Adipose tissue (tissue), 3 donors: Measurements from ENCODE around the gene EXOSC10. TPM values are rescaled to one million over a fixed set of nuclear protein-coding genes. Genes with fewer than 3 reads are reported as not detected.

ENCODE experiments used
- H3K27ac ChIP-seq: one replicate; pipeline ENCODE4 v1.5.1; 2013; ENCODE audit warnings: low read depth, low read length
- WGBS, 3 donors: extraction: QIAGEN DNeasy Blood & Tissue Kit; methylation state at CpG; one replicate each; pipeline ENCODE4 v1.1.7; 2013; 5-methylcytosine and 5-hydroxymethylcytosine counted together
- polyA plus RNA-seq, 3 donors: library from polyadenylated mRNA; stranded (reverse); fragments of 200-250 nt; gene quantifications; one replicate each; pipeline ENCODE4 v1.2.3, GENCODE V29; 2013
- donor health status: healthy with polysubstance abuse.
- donor health status: Bipolar disorder and iron deficiency.
- donor health status: healthy.

The EXOSC10 gene
- 10 to 100 TPM; 21.2 to 31.6 (median 25.1) TPM for polyA plus RNA-seq

- no peak within 1 kb of the TSS for H3K27ac ChIP-seq
- 0 to 1% (median 1%) methylated on average over 70 to 78 of the region's 78 CpGs for WGBS, 3 donors
These were observed at the start of gene EXOSC10 for GRCh38 chr1:11099310-11100148. Gene EXOSC10, minus strand, starts transcription at chr1:11099869. Its CDS starts 38 bp downstream, at chr1:11099831.

DNA sequence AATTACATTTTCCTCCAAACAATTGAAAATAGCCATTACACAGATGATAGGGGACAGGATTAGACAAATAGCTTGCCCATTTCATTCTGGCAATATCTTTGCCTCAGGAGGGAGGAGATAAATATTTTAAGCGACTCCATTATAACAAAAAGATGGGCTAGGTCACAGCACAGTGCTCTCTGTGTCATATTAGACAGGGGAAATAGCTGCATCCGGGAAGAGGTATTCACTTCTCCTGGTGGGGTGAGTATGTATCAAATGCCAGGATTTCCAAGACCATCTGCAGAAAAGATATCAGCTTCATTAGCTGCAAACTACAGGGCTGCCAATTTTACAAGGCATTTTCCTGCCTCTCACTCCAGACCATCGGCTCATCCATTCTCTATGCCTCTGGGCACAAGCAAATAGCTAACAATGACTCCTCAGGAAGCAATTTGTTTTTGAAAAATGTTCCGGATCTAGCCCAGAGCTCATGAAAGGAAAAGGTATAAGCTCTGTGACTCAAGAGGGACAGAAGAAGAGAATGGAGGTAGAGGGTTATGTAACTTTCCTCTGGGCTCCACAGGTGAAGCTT is 47.6 kb upstream of the EXOSC10 start:
- no peak overlapping the region for H3K27ac ChIP-seq

GRCh38 chr1:11145741-11146140 is 46.1 kb upstream of the EXOSC10 start:
- no peak overlapping the region for H3K27ac ChIP-seq

More for the DNA sequence above, 47.6 kb upstream of the EXOSC10 start:
- 63 to 74% (median 67%) methylated on average over 4 of the region's 4 CpGs for WGBS, 3 donors

GRCh38 chr1:11144570-11145256 is 45.0 kb upstream of the EXOSC10 start:
- 68 to 79% (median 69%) methylated on average over 12 of the region's 12 CpGs for WGBS, 3 donors
- H3K27ac ChIP-seq: no peak overlapping the region

More at GRCh38 chr1:11145741-11146140, 46.1 kb upstream of the EXOSC10 start:
- WGBS, 3 donors: 91 to 95% (median 93%) methylated on average over 6 of the region's 6 CpGs

DNA sequence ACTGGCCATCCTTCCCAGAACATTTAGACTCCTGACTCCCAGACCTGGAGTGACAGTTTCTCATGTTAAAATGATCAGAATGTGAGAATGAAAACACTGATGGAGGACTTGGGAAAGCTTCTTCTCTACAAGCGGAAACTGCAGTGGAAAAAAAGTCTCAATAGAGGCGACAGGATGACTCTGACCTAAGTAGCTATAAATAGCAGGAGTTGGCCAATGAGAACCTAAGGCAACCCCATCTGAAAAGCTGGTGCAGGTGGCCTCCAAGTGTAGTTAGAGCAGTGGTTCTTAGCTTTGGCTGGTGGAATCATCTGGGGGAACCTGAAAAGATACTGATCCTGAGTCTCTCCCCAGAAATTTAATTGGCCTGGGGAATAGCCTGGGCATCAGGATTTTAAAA is 44.2 kb upstream of the EXOSC10 start:
- H3K27ac ChIP-seq: no peak overlapping the region
- 77 to 89% (median 84%) methylated on average over 2 of the region's 2 CpGs for WGBS, 3 donors

DNA sequence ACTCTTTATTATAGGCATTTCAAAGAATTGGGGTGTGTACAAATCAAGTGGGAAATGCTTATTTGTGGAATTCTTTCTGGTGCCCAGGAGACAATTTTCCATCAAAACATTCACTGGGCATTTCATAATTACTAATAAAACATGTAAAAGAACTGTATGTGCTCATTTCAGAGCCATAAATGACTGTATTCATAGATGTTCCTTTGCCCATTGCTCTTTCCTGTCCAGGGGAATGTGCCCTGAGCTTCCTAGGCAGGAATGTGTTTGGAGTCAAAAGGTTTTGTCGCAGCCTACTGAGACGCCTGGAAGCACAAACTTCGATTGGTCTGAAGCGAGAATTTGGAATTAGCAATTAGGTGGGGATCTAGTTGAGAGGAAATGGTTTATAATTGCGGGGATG is 43.7 kb upstream of the EXOSC10 start:
- WGBS, 3 donors: 93 to 97% (median 95%) methylated on average over 5 of the region's 5 CpGs
- H3K27ac ChIP-seq: no peak overlapping the region

- 87 to 96% (median 92%) methylated on average over 4 of the region's 4 CpGs for WGBS, 3 donors
- H3K27ac ChIP-seq: no peak overlapping the region
These were observed 43.1 kb upstream of the EXOSC10 start for GRCh38 chr1:11142618-11143391.

- WGBS, 3 donors: 82 to 91% (median 91%) methylated on average over 3 of the region's 3 CpGs
- H3K27ac ChIP-seq: no peak overlapping the region
These were observed 39.3 kb upstream of the EXOSC10 start for GRCh38 chr1:11138952-11139351.

GRCh38 chr1:11138029-11138428 is 38.4 kb upstream of the EXOSC10 start:
- no peak overlapping the region for H3K27ac ChIP-seq
- 93 to 100% (median 96%) methylated on average over 1 of the region's 1 CpG for WGBS, 3 donors

DNA sequence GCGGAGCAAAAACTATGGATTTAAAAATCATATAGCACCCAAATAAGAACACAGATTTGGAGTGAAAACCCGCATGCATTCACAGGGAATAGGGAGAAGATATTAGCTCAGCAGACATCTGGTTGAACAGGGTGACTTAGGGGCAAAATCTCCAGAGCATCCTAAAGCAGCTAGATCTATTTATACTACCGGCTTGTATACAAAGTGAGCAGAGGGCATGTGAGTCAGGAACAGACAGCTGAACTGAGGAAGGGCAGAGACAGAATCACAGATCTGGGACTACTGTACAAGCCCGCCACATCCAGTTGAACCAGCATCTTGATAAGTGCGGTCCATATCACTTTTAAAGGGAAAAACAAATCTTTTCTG is 35.2 kb upstream of the EXOSC10 start:
- WGBS, 3 donors: 68 to 89% (median 82%) methylated on average over 5 of the region's 5 CpGs
- H3K27ac ChIP-seq: no peak overlapping the region

DNA sequence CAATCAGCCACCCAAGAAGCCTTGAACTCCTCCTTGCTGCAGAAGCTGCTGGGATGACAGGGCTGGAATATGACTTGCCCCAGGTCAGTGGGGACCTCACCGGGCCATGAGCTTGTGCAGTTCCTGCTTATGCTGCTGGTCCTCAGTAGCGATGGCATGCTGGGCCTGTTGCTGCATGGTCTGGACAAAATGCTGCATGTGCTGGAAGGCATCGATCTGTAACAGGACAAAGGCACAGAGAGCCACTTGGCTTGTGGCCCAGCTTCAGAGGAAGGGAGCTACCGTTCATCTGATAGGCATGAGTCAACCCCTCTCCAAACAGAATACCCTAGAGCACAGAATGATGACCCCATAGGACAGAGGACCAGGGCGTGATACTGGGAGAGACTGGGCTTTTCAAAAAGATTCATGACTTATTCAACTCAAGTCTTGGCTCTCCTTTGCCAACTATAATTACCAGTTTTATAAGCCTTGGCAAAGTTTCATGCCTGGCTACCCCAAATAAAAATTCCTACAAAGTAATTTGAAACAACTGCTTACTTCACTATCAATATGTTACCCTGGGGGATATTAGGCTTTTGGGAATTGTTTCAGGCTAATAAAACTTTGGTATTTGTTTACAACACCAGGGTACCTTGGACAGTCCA is 34.7 kb upstream of the EXOSC10 start:
- no peak overlapping the region for H3K27ac ChIP-seq
- 60 to 68% (median 63%) methylated on average over 5 of the region's 5 CpGs for WGBS, 3 donors

- WGBS, 3 donors: 86 to 90% (median 88%) methylated on average over 8 of the region's 8 CpGs
- no peak overlapping the region for H3K27ac ChIP-seq
These were observed 33.1 kb upstream of the EXOSC10 start for GRCh38 chr1:11132563-11133293.

DNA sequence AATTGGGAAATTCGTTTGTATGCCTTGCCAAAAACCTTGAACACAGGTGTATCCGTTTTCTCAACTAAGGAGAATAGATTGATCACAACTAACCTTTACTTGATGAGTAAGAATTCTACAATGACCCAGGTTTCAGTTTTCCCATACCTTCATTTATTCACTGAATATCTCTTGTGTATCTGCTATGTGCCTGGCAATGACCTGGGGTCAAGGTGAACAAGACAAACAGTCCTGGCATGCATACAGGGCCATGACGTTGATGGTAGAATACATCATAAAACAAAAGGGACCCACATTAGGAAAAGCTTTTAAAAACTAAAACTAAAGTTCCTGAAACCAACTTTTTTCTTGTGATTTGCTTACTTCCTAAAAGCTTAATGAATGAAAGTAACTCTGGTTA is 32.1 kb upstream of the EXOSC10 start:
- H3K27ac ChIP-seq: no peak overlapping the region
- 51 to 78% (median 75%) methylated on average over 3 of the region's 3 CpGs for WGBS, 3 donors

DNA sequence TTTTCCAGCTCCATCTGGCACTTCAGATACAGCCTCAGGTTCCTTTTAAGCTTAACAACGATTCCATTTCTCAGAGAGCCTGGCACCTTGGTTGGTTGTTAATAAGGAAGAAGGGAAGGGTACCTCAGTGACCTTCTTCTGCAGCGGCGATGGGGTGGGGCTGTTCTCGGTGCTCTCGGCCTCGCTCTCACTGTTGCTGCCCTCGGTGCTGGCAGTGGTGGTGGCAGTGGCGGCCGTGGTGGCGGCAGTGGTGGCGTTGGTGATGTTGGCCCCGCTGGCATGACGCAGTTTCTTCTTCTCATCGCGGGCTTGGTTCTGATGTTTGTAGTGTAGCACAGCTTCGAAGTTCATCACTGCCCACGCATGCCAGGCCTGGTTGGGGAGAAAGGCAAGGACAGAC is 30.7 kb upstream of the EXOSC10 start:
- no peak overlapping the region for H3K27ac ChIP-seq
- 95 to 98% (median 97%) methylated on average over 17 of the region's 17 CpGs for WGBS, 3 donors

GRCh38 chr1:11129649-11130390 is 30.2 kb upstream of the EXOSC10 start:
- no peak overlapping the region for H3K27ac ChIP-seq
- 90 to 95% (median 91%) methylated on average over 14 to 15 of the region's 15 CpGs for WGBS, 3 donors

- no peak overlapping the region for H3K27ac ChIP-seq
- WGBS, 3 donors: 79 to 86% (median 80%) methylated on average over 5 of the region's 5 CpGs
These were observed 26.9 kb upstream of the EXOSC10 start for GRCh38 chr1:11126569-11126968.

GRCh38 chr1:11125931-11126330 is 26.3 kb upstream of the EXOSC10 start:
- no peak overlapping the region for H3K27ac ChIP-seq
- 95% methylated on average over 5 of the region's 5 CpGs for WGBS, 3 donors
